HG03571 (cell line): ENCODE measurements around the gene BTG2.

Experiments
- ATAC-seq: cut with Tn5 transposase; IDR thresholded peaks from one replicate; pipeline ENCODE4 v1.9.1; 2021; ENCODE audit not compliant: unreplicated experiment

Gene BTG2

DNA sequence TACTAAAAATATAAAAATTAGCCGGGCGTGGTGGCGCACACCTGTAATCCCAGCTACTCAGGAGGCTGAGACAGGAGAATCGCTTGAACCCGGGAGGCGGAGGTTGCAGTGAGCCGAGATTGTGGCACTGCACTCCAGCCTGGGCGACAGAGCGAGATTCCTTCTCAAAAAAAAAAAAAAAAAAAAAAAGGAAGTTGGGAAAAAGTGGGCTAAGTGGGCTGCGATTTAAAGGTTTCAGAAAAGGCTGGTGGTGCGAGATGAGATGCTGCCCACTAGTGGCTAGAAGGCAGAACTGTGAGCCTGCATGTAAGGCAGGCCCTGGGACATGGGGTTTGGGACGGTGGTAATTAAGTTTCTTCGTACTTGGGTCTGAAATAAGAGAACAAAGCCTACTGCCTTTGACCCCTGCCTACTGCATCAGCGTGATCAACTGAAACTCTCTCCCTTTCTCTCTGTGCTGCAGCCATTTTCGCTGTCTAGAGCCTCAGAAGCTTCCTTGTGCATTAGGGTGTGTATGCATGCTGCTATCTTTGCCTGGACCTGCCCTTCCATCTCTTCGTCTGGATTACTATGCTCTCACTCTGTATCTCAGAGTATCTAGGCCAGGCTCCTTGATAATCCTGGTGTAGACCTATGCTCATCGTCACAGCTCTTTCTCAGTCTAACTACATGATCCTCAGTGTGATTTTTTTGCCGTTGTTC, 33.2 kb downstream of the BTG2 start:
- ATAC-seq: no peak

- ATAC-seq: no peak
These were observed 34.9 kb downstream of the BTG2 start for GRCh38 chr1:203340112-203340790.

DNA sequence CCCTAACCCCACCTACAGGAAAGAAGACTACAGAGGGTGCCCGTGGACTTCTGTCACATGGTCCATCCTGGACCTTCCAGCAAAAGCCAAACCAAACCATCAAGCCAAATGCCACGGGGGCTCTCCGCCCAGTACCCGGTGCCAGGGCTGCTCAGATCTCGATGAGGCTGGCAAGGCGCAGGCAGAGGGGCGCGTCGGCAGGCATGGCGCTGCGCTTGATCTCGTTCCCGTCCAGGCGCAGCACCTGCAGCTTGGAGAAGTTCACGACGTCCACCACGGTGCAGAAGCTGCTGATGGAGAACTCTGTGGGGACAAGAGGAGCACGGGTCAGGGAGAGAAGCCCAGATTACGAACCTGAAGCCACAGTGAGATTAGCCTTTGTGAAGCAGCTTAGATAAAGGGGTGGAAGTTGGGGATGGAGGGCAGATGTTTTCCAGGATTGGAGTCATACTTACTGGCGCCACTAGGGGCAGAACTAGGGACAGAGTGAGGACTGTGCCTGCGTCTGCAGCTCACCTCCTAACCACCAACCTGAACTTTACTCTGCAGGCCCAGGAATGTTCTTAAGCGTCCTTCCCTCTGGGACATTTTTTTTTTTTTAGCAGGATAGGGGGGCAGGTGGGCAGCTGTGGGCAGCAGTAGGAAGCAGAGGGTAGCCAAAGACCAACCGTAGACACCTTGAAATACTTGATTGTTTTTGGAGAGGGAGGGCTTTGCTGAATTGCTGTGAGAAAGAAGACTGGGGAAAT, 37.0 kb downstream of the BTG2 start:
- no peak for ATAC-seq

DNA sequence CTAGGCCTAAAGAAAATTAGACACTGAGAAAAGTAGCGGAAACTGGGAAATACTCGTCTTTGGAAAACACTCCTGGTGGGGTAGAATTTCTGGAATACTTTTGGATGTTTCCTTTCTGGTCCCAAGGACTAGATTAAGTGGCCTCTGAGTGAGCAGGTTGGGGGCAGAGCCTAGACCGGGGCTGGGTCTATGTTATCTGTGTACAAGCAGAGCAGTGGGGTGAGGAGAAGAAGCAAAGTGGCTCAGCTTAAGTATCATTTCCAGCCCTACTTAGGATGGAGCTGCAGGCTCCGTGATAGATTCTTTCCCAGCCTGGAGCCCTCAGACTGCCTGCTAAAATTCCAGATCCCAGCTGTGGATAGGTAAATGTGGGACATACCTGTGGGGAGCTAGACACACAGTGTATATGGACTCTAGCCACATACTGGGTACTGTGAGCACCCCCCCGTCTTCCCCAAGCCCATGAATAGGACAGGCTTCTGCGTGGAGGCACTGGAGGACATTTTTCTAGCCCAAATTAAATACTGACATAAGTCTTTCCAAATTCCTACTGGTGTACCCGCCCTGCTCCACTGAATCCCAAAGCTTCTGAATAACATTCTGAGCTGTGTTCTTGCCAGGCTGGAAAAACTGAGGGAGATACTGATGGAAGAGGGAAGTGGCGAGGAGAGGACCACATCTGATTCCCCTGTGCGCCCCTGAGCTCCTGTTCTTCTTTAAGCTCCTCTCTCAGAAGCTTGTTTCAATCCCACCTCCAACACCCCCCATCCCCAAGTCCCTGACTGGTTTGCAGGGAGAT, 38.8 kb downstream of the BTG2 start:
- no peak for ATAC-seq

GRCh38 chr1:203346060-203346768, 40.9 kb downstream of the BTG2 start:
- no peak for ATAC-seq

DNA sequence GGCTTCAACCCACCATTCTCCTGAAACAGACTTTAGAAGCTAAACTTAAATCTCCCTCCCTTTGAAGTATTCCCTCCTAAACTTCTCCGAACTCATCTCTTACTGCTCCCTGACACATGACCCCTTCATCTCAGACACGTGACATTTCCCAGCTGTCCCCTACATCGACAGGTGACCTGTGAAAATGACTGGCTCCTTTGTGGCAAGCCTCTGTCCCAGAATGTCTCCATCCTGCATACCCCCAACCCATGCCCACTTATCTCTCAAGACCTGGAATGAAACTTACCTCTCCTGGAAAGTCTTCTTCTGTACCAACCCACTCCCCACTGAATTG, 41.4 kb downstream of the BTG2 start:
- ATAC-seq: no peak

DNA sequence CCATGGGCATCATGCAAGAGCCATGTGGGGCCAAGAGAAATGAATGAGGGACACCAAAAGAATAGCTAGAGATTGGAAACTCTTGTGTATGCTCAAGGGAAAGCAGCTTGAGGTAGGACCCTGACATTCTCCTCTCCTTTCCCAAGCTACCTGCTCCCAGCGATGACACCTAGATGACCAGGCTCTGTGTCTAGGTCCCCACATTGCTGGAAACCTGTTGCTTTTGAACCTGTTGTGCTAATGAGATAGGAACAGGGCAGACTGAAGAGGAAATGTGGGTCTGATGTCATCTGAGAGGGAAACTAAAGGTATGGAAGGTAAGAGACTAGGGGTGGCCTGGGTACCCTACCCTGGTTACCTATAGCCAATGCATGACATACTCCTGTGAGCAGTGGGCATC, 43.8 kb downstream of the BTG2 start:
- ATAC-seq: no peak

- no peak for ATAC-seq
These were observed 44.6 kb downstream of the BTG2 start for GRCh38 chr1:203349773-203350524.

DNA sequence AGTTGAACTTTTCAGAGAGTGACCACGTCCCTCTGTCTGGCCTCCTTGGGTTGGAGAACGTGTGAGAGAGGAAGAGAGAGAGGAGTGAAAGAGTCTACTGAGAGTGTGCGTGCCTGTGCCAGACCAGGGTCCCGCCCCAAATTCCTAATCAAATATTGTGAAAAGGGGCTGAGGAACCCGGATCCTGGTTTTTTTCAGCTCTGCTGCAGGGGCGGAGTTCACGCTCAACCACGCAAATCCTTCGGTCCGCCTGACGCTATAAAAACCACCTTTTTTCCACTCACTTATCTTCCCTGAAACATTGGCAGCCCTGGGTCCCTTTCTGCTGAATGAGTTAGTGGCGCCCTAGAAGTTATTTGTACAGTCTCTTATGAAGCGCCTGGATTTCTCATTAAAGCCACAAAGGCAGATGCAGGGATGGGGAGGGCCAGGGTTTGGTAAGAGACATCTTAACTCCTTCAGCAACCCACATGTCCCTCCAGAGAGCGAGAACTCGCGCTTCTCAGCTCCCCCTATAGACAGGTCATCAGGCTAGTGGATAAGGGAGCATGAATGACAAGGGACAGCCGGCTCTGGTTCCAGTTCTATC, 45.8 kb downstream of the BTG2 start, which contains the start of gene FMOD:
Gene FMOD, minus strand, starts transcription at position 86 of the 589 bp plus-strand sequence. CDS start 2,852 bp downstream, outside the sequence.
- ATAC-seq: no peak

DNA sequence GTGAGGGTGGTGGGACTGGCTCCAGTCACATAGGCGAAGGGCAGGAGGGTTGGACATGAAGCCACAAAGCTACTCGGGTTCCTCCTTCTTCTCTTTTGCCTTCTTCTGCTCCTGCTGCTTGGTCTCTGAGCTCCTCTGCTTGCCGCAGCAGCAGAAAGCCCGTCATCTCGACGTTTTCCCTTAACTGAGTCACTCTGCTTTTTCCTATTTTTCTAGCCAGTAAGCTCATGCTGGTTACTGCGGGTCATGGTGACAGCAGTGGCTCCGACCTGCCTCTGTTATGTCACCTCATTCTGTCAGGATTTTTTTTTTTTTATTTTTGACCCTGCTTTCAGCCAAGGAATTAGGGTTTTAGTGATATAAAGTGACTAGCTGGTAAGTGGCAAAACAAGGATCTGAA, 48.2 kb downstream of the BTG2 start:
- ATAC-seq: no peak

DNA sequence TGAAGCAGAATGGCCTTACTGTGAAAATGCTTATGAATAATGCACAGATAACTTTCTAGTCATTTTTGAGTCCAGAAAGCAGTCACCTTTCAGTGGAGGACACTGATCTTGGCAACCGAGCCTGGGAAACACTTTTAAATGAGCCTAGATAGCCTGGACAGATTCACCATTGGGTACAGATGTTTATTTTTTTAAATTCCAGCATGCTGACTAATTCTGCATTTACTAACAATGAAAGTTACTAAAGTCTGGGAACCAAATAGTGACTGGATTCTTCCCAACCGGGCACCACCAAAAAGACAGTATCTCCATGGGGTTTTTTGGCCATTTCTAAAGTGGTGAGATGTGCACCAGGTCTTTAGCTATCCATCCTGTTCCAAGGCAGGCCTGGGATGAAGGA, 48.9 kb downstream of the BTG2 start:
- ATAC-seq: no peak

- ATAC-seq: no peak
These were observed 53.8 kb downstream of the BTG2 start for GRCh38 chr1:203359010-203359571.
